PC-3 (cell line): ENCODE data around the gene TPX2. TPM values are rescaled to one million over a fixed set of nuclear protein-coding genes. Genes with fewer than 3 reads are reported as not detected.
A peak's percentile ranks its signal among the peaks of the same experiment; 100 is the strongest.

ENCODE experiments used
- ATAC-seq: fragments of 200-7000 bp; cut with Tn5 transposase; 2 replicates; pipeline ENCODE4 v1.9.1; 2020; ENCODE audit warnings: mild to moderate bottlenecking, moderate library complexity
- BruUV-seq: library from RNA; stranded (reverse); fragments of 400-500 nt; replicated peaks from 2 replicates; lab custom pipeline; 2021; lab: Mats Ljungman, UMichigan
- CTCF ChIA-PET: fragments of 300-600 bp; sonication (Branson Sonifier 250); formaldehyde crosslinking; loops from one replicate; lab custom pipeline; 2022; ENCODE audit warnings: antibody characterized with exemption; lab: Charles Lee
- POLR2A ChIA-PET: fragments of 300-600 bp; sonication (Branson Sonifier 250); formaldehyde crosslinking; loops from one replicate; lab custom pipeline; 2022; ENCODE audit warnings: antibody characterized with exemption; ENCODE audit not compliant: unreplicated experiment; lab: Charles Lee
- DNase-seq: peaks from one replicate; pipeline ENCODE4 v3.0.0-alpha.2; 2015
- H2AFZ ChIP-seq: fragments of 300-600 bp; sonication (generic); 2 replicates; pipeline ENCODE4 v1.6.0; 2016; ENCODE audit warnings: antibody characterized with exemption, low read length
- H3F3A ChIP-seq: fragments of 300-600 bp; sonication (generic); one replicate; pipeline ENCODE4 v1.6.0; 2017; ENCODE audit warnings: antibody characterized with exemption, low read length, control low read depth, mild to moderate bottlenecking; ENCODE audit not compliant: unreplicated experiment
- H3K27ac ChIP-seq: fragments of 300-600 bp; sonication (generic); 2 replicates; pipeline ENCODE4 v1.5.1; 2016; ENCODE audit warnings: mild to moderate bottlenecking, low read length
- H3K27me3 ChIP-seq: fragments of 300-600 bp; sonication (generic); 2 replicates; pipeline ENCODE4 v1.6.1; 2016; ENCODE audit warnings: low read length, mixed read lengths
- H3K36me3 ChIP-seq: fragments of 300-600 bp; sonication (generic); 2 replicates; pipeline ENCODE4 v1.6.1; 2016; ENCODE audit warnings: low read depth, mixed run types, low read length, mixed read lengths
- H3K4me1 ChIP-seq: fragments of 300-600 bp; sonication (generic); 2 replicates; pipeline ENCODE4 v1.5.1; 2016; ENCODE audit warnings: low read length; ENCODE audit not compliant: insufficient read depth
- H3K4me2 ChIP-seq: fragments of 300-600 bp; sonication (generic); 2 replicates; pipeline ENCODE4 v1.6.0; 2016; ENCODE audit warnings: low read length
- H3K4me3 ChIP-seq: fragments of 300-600 bp; sonication (generic); 2 replicates; pipeline ENCODE4 v1.5.1; 2016; ENCODE audit warnings: mild to moderate bottlenecking, low read length, mixed read lengths
- H3K79me2 ChIP-seq: fragments of 300-600 bp; sonication (generic); 2 replicates; pipeline ENCODE4 v1.6.1; 2017; ENCODE audit warnings: low read length, mixed read lengths
- H3K9ac ChIP-seq: fragments of 300-600 bp; sonication (generic); 2 replicates; pipeline ENCODE4 v1.6.0; 2016; ENCODE audit warnings: mild to moderate bottlenecking, low read length
- H3K9me2 ChIP-seq: fragments of 300-600 bp; sonication (generic); replicated peaks from 2 replicates; pipeline ENCODE4 v1.6.1; 2016; ENCODE audit warnings: mixed run types, low read length, mixed read lengths
- H3K9me3 ChIP-seq: fragments of 300-600 bp; sonication (generic); 2 replicates; pipeline ENCODE4 v1.6.1; 2016; ENCODE audit warnings: low read length, mixed read lengths
- H4K20me1 ChIP-seq: fragments of 300-600 bp; sonication (generic); 2 replicates; pipeline ENCODE4 v1.6.1; 2016; ENCODE audit warnings: low read length, mixed read lengths
- EZH2 ChIP-seq: fragments of 300-600 bp; sonication (generic); IDR thresholded peaks from one replicate; pipeline ENCODE4 v1.6.1; 2017; ENCODE audit warnings: antibody characterized with exemption, mild to moderate bottlenecking, low read length; ENCODE audit not compliant: unreplicated experiment
- EZH2phosphoT487 ChIP-seq: fragments of 300-600 bp; sonication (generic); IDR thresholded peaks from 2 replicates; pipeline ENCODE4 v1.6.1; 2018; ENCODE audit warnings: mild to moderate bottlenecking, antibody characterized with exemption, low read length, borderline replicate concordance
- intact Hi-C: fragments of 100-400 bp; cut with micrococcal nuclease; formaldehyde crosslinking; loops from 2 replicates; pipeline ENCODE4 v1.9.0; 2023
- total RNA-seq: library from RNA; depleted of rRNA; stranded (reverse); fragments of >200 nt; gene quantifications from 2 replicates; pipeline ENCODE4 v1.2.3, GENCODE V29; 2014
- TF ChIP-seq, protein P1 (sequence below): fragments of 300-600 bp; sonication (generic); conservative IDR thresholded peaks from 2 replicates; pipeline ENCODE4 v1.5.1; 2017; ENCODE audit warnings: antibody characterized with exemption, low read depth, mild to moderate bottlenecking, low read length

TPX2 gene
- total RNA-seq, 1 experiment from 2014 or later, result 128 TPM

DNA sequence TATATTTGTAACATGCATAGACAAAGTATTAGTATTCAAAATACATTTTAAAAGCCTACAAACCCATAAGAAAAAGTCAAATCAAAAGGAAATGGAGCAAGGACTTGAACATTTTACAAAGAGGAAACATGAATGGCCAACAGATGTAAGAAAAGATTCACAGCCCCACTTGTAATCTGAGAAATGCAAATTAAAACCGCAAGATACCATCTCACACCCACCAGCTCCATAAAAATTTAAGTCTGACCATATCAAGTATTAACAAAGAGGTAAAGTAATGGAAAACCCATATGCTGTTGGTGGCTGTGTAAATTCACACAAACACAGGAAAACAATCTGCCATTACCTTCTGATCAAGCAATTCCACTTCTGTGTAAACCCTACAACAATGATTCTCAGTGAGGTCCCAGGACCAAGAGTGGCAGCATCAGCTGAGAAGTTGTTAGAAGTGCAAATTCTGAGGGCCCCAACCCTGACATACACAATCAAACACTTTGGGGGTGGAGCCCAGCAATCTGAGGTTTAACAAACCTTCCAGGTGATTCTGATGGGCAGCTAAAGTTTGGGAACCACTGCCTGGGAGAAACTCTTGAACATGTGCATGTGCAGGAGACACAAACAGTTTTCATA lies 47.3 kb upstream of the TPX2 start:
- no TSS peak for BruUV-seq
- no peaks in the 10 kb centered on the region for H3K27me3 ChIP-seq
- POLR2A ChIA-PET, result interaction anchor here (0.6 kb wide), 1 partner anchor 118 kb away, joined by 4 read pairs; no protein-coding TSS in a partner anchor
- H3K9ac ChIP-seq, result no peak overlapping the region
- H3K27ac ChIP-seq, result no peak overlapping the region
- no peak for TF ChIP-seq EZH2phosphoT487
- TF ChIP-seq, protein P1, sequence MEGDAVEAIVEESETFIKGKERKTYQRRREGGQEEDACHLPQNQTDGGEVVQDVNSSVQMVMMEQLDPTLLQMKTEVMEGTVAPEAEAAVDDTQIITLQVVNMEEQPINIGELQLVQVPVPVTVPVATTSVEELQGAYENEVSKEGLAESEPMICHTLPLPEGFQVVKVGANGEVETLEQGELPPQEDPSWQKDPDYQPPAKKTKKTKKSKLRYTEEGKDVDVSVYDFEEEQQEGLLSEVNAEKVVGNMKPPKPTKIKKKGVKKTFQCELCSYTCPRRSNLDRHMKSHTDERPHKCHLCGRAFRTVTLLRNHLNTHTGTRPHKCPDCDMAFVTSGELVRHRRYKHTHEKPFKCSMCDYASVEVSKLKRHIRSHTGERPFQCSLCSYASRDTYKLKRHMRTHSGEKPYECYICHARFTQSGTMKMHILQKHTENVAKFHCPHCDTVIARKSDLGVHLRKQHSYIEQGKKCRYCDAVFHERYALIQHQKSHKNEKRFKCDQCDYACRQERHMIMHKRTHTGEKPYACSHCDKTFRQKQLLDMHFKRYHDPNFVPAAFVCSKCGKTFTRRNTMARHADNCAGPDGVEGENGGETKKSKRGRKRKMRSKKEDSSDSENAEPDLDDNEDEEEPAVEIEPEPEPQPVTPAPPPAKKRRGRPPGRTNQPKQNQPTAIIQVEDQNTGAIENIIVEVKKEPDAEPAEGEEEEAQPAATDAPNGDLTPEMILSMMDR, result no peak
- TF ChIP-seq EZH2, result no peak
- peak; percentile 1 for DNase-seq
- intact Hi-C loops, result no loop called here
- CTCF ChIA-PET, result interaction anchor here (0.7 kb wide), 1 partner anchor 28 kb away, joined by 5 read pairs; no protein-coding TSS in a partner anchor
- peaks cover 61% of the 10 kb centered on the region for H3K36me3 ChIP-seq
- no peak overlapping the region for H3K4me2 ChIP-seq
- no peaks in the 10 kb centered on the region for H3F3A ChIP-seq
- peaks cover 39% of the 10 kb centered on the region for H3K4me1 ChIP-seq
- peaks cover 92% of the 10 kb centered on the region for H3K79me2 ChIP-seq
- no peak overlapping the region for H3K4me3 ChIP-seq
- no peaks in the 10 kb centered on the region for H3K9me3 ChIP-seq
- no peak for ATAC-seq
- no peak overlapping the region for H2AFZ ChIP-seq
- peaks cover 7% of the 10 kb centered on the region; the same call in 1 of the 2 replicates for H4K20me1 ChIP-seq
- H3K9me2 ChIP-seq, result no peaks in the 10 kb centered on the region

DNA sequence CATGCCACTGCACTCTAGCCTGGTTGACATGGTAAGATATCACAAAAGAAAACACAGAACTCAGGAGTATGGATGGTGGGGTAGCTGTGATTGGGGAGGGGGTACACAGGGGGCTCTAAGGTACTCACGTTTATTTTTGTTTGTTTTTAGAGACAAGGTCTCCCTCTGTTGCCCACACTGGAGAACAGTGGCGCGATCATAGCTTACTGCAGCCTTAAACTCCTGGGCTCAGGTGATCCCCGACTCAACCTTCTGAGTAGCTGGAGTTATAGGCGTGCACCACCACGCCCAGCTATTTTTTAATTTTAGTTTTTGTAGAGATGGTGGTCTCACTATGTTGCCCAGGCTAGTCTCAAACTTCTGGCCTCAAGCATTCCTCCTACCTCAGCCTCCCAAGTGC lies 45.7 kb upstream of the TPX2 start:
- ChIA-PET CTCF (no interaction called here), POLR2A (no interaction called here)
- H2AFZ ChIP-seq, result no peak overlapping the region
- H3K9me2 ChIP-seq, result no peaks in the 10 kb centered on the region
- H3K27ac ChIP-seq, result no peak overlapping the region
- TF ChIP-seq EZH2 (no peak), EZH2phosphoT487 (no peak)
- TF ChIP-seq, protein P1, result no peak
- H3F3A ChIP-seq, result no peaks in the 10 kb centered on the region
- H4K20me1 ChIP-seq, result peaks cover 5% of the 10 kb centered on the region; the same call in 1 of the 2 replicates
- DNase-seq (no peak), ATAC-seq (no peak)
- intact Hi-C loops, result no loop called here
- H3K4me3 ChIP-seq, result no peak overlapping the region
- H3K9ac ChIP-seq, result no peak overlapping the region
- no peaks in the 10 kb centered on the region for H3K9me3 ChIP-seq
- BruUV-seq, result no TSS peak
- no peaks in the 10 kb centered on the region for H3K27me3 ChIP-seq
- peaks cover 49% of the 10 kb centered on the region for H3K4me1 ChIP-seq
- H3K4me2 ChIP-seq, result no peak overlapping the region
- H3K79me2 ChIP-seq, result peaks cover 92% of the 10 kb centered on the region
- H3K36me3 ChIP-seq, result peaks cover 55% of the 10 kb centered on the region

DNA sequence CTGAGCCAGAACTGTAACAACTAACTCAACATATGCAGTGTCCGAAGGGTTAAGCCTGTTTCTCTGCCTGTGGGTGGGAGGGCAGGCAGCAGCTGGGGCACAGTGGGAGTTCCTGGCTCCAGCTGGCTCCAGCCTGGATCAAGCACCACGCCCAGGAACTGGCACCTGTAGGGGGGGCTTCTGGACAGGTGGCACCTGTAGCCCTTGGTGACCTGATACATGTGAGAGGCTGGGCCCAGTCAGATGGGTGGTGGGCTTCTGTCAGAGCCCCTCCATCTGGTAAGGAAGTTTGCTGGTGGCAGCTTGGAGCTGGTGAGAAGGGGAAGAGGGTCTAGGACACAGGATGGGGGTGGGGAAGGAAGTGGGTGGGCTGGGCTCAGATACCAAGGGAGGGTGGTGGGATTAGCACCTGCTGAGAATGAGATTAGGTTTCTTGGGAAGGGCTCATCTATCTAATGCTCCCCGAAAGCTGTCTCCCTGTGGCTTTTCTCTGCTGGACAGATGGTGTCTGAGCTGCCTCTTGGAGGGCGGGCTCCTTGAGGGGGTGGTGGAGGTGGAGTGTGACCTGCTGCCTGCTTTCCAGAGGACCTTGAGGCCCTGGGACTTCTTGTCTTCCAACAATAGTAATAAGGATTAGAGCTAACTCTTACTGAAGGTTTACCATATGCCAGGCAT lies 45.0 kb upstream of the TPX2 start:
- no peaks in the 10 kb centered on the region for H4K20me1 ChIP-seq
- H2AFZ ChIP-seq, result no peak overlapping the region
- intact Hi-C loops, result no loop called here
- TF ChIP-seq EZH2phosphoT487 (no peak), EZH2 (no peak)
- TF ChIP-seq, protein P1, result no peak
- peaks cover 55% of the 10 kb centered on the region for H3K36me3 ChIP-seq
- peaks cover 92% of the 10 kb centered on the region for H3K79me2 ChIP-seq
- no peak overlapping the region for H3K9ac ChIP-seq
- H3K9me3 ChIP-seq, result no peaks in the 10 kb centered on the region
- H3K27ac ChIP-seq, result peak overlapping the region; percentile 86; the same call in 1 of the 2 replicates
- H3K27me3 ChIP-seq, result no peaks in the 10 kb centered on the region
- peaks cover 56% of the 10 kb centered on the region for H3K4me1 ChIP-seq
- H3K9me2 ChIP-seq, result no peaks in the 10 kb centered on the region
- DNase-seq (peak; percentile 5), ATAC-seq (no peak)
- no peak overlapping the region for H3K4me3 ChIP-seq
- ChIA-PET CTCF (interaction anchor here (1.5 kb wide), 1 partner anchor 30 kb away, joined by 5 read pairs; no protein-coding TSS in a partner anchor), POLR2A (no interaction called here)
- BruUV-seq, result no TSS peak
- no peak overlapping the region for H3K4me2 ChIP-seq
- no peaks in the 10 kb centered on the region for H3F3A ChIP-seq
